ENCODE data around the gene BOK.

Gene BOK, protein sequence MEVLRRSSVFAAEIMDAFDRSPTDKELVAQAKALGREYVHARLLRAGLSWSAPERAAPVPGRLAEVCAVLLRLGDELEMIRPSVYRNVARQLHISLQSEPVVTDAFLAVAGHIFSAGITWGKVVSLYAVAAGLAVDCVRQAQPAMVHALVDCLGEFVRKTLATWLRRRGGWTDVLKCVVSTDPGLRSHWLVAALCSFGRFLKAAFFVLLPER

GRCh38 chr2:241558532-241559322 is at the start of gene BOK:
BOK (plus strand) TSS chr2:241558745; CDS start chr2:241559484, 739 bp downstream.
- no peaks in the 10 kb centered on the region for H3K79me2 ChIP-seq (ENCODE audit: insufficient read depth, low read length)
- no peaks in the 10 kb centered on the region for H3K9me2 ChIP-seq (replicated peaks; ENCODE audit: low read depth, low read length)
- H4K20me1 ChIP-seq (ENCODE audit: insufficient read depth, low read length, poor library complexity, severe bottlenecking), result no peaks in the 10 kb centered on the region
- peaks cover 6% of the 10 kb centered on the region for H3K4me1 ChIP-seq (ENCODE audit: insufficient read depth, low read length, poor library complexity, severe bottlenecking)
- TF ChIP-seq, protein P1, sequence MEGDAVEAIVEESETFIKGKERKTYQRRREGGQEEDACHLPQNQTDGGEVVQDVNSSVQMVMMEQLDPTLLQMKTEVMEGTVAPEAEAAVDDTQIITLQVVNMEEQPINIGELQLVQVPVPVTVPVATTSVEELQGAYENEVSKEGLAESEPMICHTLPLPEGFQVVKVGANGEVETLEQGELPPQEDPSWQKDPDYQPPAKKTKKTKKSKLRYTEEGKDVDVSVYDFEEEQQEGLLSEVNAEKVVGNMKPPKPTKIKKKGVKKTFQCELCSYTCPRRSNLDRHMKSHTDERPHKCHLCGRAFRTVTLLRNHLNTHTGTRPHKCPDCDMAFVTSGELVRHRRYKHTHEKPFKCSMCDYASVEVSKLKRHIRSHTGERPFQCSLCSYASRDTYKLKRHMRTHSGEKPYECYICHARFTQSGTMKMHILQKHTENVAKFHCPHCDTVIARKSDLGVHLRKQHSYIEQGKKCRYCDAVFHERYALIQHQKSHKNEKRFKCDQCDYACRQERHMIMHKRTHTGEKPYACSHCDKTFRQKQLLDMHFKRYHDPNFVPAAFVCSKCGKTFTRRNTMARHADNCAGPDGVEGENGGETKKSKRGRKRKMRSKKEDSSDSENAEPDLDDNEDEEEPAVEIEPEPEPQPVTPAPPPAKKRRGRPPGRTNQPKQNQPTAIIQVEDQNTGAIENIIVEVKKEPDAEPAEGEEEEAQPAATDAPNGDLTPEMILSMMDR (conservative IDR thresholded peaks at IDR 0.05; ENCODE audit: low read length), result no peak
- no peak for TF ChIP-seq EZH2phosphoT487 (IDR thresholded peaks at IDR 0.05; ENCODE audit: borderline replicate concordance)
- no peak within 1 kb of the TSS for H3K4me2 ChIP-seq (ENCODE audit: low read depth, low read length, poor library complexity, severe bottlenecking)
- H2AFZ ChIP-seq (ENCODE audit: low read length), result no peak within 1 kb of the TSS
- no peaks in the 10 kb centered on the region for H3K36me3 ChIP-seq (ENCODE audit: insufficient read depth, low read length)
- H3F3A ChIP-seq (ENCODE audit: low read depth), result no peaks in the 10 kb centered on the region
- no peaks in the 10 kb centered on the region for H3K27me3 ChIP-seq (ENCODE audit: insufficient read depth, low read length, poor library complexity, severe bottlenecking)
- H3K4me3 ChIP-seq (ENCODE audit: low read length, poor library complexity, severe bottlenecking), result no peak within 1 kb of the TSS
- peaks cover 6% of the 10 kb centered on the region; the same call in 1 of the 2 replicates for H3K9me3 ChIP-seq (ENCODE audit: insufficient read depth, low read depth, low read length)
- H3K9ac ChIP-seq (ENCODE audit: low read depth, low read length, poor library complexity, severe bottlenecking), result no peak within 1 kb of the TSS

GRCh38 chr2:241509155-241509784 is 49.3 kb upstream of the BOK start:
- Histone ChIP-seq H3F3A (ENCODE audit: low read depth) (no peaks in the 10 kb centered on the region), H3K9ac (ENCODE audit: low read depth, low read length, poor library complexity, severe bottlenecking) (peak overlapping the region; percentile 70), H3K79me2 (ENCODE audit: insufficient read depth, low read length) (peaks cover 36% of the 10 kb centered on the region), H3K4me2 (ENCODE audit: low read depth, low read length, poor library complexity, severe bottlenecking) (peak overlapping the region; percentile 75), H3K4me1 (ENCODE audit: insufficient read depth, low read length, poor library complexity, severe bottlenecking) (peaks cover 25% of the 10 kb centered on the region), H3K9me2 (replicated peaks; ENCODE audit: low read depth, low read length) (no peaks in the 10 kb centered on the region), H3K36me3 (ENCODE audit: insufficient read depth, low read length) (no peaks in the 10 kb centered on the region), H3K9me3 (ENCODE audit: insufficient read depth, low read depth, low read length) (no peaks in the 10 kb centered on the region), H3K27me3 (ENCODE audit: insufficient read depth, low read length, poor library complexity, severe bottlenecking) (no peaks in the 10 kb centered on the region), H2AFZ (ENCODE audit: low read length) (peak overlapping the region; percentile 95), H3K4me3 (ENCODE audit: low read length, poor library complexity, severe bottlenecking) (peak overlapping the region; percentile 85), H4K20me1 (ENCODE audit: insufficient read depth, low read length, poor library complexity, severe bottlenecking) (peaks cover 19% of the 10 kb centered on the region)
- TF ChIP-seq EZH2phosphoT487 (IDR thresholded peaks at IDR 0.05; ENCODE audit: borderline replicate concordance), result no peak
- TF ChIP-seq, protein P1 (conservative IDR thresholded peaks at IDR 0.05; ENCODE audit: low read length), result no peak

DNA sequence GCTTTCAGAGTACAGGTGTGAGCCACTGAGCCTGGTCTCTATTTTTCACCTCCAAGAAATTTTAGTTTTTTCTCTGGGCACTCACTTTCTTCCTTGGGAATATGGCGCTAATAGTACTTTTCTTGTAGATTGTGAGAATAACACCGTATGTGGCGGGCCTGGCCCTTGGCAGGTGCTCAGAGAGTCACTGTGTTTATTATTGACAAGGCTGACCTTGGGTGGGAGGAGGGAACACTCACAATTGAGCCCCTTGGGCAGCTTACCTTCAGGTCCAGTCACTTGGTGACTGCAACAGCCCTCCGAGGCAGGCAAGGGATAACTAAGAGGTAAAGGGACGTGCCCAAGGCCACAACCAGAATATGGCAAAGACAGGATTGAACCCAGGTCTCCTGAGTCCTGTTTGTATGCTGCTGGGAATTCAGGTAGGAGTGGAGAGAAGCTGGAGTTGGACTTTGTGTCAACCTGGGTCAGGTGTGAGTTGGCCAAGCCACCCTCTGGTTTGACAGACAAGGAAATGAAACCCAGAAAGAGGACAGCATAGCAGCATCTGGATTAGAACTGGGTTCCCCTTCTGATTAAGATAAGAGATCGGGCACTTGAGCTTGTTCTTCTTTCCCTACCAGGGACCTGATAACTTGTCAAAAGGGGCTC is 47.3 kb upstream of the BOK start:
- no peak overlapping the region for H3K9ac ChIP-seq (ENCODE audit: low read depth, low read length, poor library complexity, severe bottlenecking)
- no peaks in the 10 kb centered on the region for H3K9me2 ChIP-seq (replicated peaks; ENCODE audit: low read depth, low read length)
- H3K79me2 ChIP-seq (ENCODE audit: insufficient read depth, low read length), result peaks cover 19% of the 10 kb centered on the region
- no peak overlapping the region for H3K4me3 ChIP-seq (ENCODE audit: low read length, poor library complexity, severe bottlenecking)
- peaks cover 16% of the 10 kb centered on the region for H3K4me1 ChIP-seq (ENCODE audit: insufficient read depth, low read length, poor library complexity, severe bottlenecking)
- no peaks in the 10 kb centered on the region for H3K36me3 ChIP-seq (ENCODE audit: insufficient read depth, low read length)
- no peak overlapping the region for H3K4me2 ChIP-seq (ENCODE audit: low read depth, low read length, poor library complexity, severe bottlenecking)
- peaks cover 12% of the 10 kb centered on the region for H4K20me1 ChIP-seq (ENCODE audit: insufficient read depth, low read length, poor library complexity, severe bottlenecking)
- H3F3A ChIP-seq (ENCODE audit: low read depth), result 0 out of 2 replicates have a peak, but pooled peaks cover 3% of the 10 kb centered on the region
- H2AFZ ChIP-seq (ENCODE audit: low read length), result no peak overlapping the region
- H3K27me3 ChIP-seq (ENCODE audit: insufficient read depth, low read length, poor library complexity, severe bottlenecking), result no peaks in the 10 kb centered on the region
- TF ChIP-seq EZH2phosphoT487 (IDR thresholded peaks at IDR 0.05; ENCODE audit: borderline replicate concordance), result no peak
- TF ChIP-seq, protein P1 (conservative IDR thresholded peaks at IDR 0.05; ENCODE audit: low read length), result no peak
- H3K9me3 ChIP-seq (ENCODE audit: insufficient read depth, low read depth, low read length), result no peaks in the 10 kb centered on the region
